H9 (cell line): ENCODE measurements around the gene TRAIP. TPM values are rescaled to one million over a fixed set of nuclear protein-coding genes. Genes with fewer than 3 reads are reported as not detected.

Source experiments
- DNase-seq: peaks from one replicate; pipeline ENCODE4 v3.0.0-alpha.2; 2017
- H2AFZ ChIP-seq: one replicate; pipeline ENCODE4 v1.6.1; 2013; ENCODE audit warnings: mild to moderate bottlenecking, low read length, control low read depth, moderate library complexity
- H2AK5ac ChIP-seq: 2 replicates; pipeline ENCODE4 v1.6.1; 2013; ENCODE audit warnings: low read length, control low read depth, mixed read lengths; ENCODE audit not compliant: insufficient read length
- H2BK120ac ChIP-seq: one replicate; pipeline ENCODE4 v1.6.1; 2013; ENCODE audit warnings: low read depth, mild to moderate bottlenecking, low read length, control low read depth, inconsistent platforms; ENCODE audit not compliant: poor library complexity, severe bottlenecking
- H2BK12ac ChIP-seq: 2 replicates; pipeline ENCODE4 v1.6.1; 2013; ENCODE audit warnings: low read length, control low read depth, mixed read lengths, low read depth; ENCODE audit not compliant: insufficient read length
- H2BK15ac ChIP-seq: 2 replicates; pipeline ENCODE4 v1.6.1; 2013; ENCODE audit warnings: low read depth, low read length, control low read depth
- H2BK20ac ChIP-seq: one replicate; pipeline ENCODE4 v1.6.1; 2013; ENCODE audit warnings: low read depth, mild to moderate bottlenecking, low read length, control low read depth, inconsistent platforms; ENCODE audit not compliant: poor library complexity, severe bottlenecking
- H2BK5ac ChIP-seq: 2 replicates; pipeline ENCODE4 v1.6.1; 2013; ENCODE audit warnings: low read length, control low read depth, mixed read lengths; ENCODE audit not compliant: insufficient read length
- H3K14ac ChIP-seq: 2 replicates; pipeline ENCODE4 v1.6.1; 2013; ENCODE audit warnings: low read length, control low read depth; ENCODE audit not compliant: insufficient read depth
- H3K18ac ChIP-seq: 2 replicates; pipeline ENCODE4 v1.6.1; 2013; ENCODE audit warnings: low read depth, mild to moderate bottlenecking, mixed read lengths, low read length, control low read depth; ENCODE audit not compliant: insufficient read length
- H3K23ac ChIP-seq: 2 replicates; pipeline ENCODE4 v1.6.1; 2013; ENCODE audit warnings: low read length, control low read depth, mixed read lengths, low read depth; ENCODE audit not compliant: insufficient read length
- H3K23me2 ChIP-seq: 2 replicates; pipeline ENCODE4 v1.6.1; 2013; ENCODE audit warnings: low read depth, mild to moderate bottlenecking, mixed read lengths, low read length, control low read depth; ENCODE audit not compliant: insufficient read length, poor library complexity, severe bottlenecking
- H3K27ac ChIP-seq: 2 replicates; pipeline ENCODE4 v1.5.1; 2013; ENCODE audit warnings: low read length, control low read depth, mixed read lengths, low read depth; ENCODE audit not compliant: insufficient read length
- H3K27me3 ChIP-seq: 2 replicates; pipeline ENCODE4 v1.6.1; 2013; ENCODE audit warnings: low read length, control low read depth, inconsistent platforms; ENCODE audit not compliant: insufficient read depth
- H3K4ac ChIP-seq: 2 replicates; pipeline ENCODE4 v1.6.1; 2013; ENCODE audit warnings: low read depth, mild to moderate bottlenecking, control low read depth, inconsistent platforms, low read length, moderate library complexity
- H3K4me1 ChIP-seq: 2 replicates; pipeline ENCODE4 v1.6.1; 2013; ENCODE audit warnings: low read length, control low read depth, inconsistent platforms; ENCODE audit not compliant: insufficient read depth
- H3K4me2 ChIP-seq: 2 replicates; pipeline ENCODE4 v1.6.1; 2013; ENCODE audit warnings: low read length, control low read depth, mixed read lengths; ENCODE audit not compliant: insufficient read length, insufficient read depth
- H3K56ac ChIP-seq: 2 replicates; pipeline ENCODE4 v1.6.1; 2013; ENCODE audit warnings: low read depth, mild to moderate bottlenecking, mixed read lengths, low read length, control low read depth; ENCODE audit not compliant: insufficient read length
- H3K79me1 ChIP-seq: 2 replicates; pipeline ENCODE4 v1.6.1; 2013; ENCODE audit warnings: low read depth, mild to moderate bottlenecking, moderate library complexity, low read length, control low read depth, inconsistent platforms; ENCODE audit not compliant: insufficient read depth, poor library complexity, severe bottlenecking
- H3K79me2 ChIP-seq: 2 replicates; pipeline ENCODE4 v1.6.1; 2013; ENCODE audit warnings: low read length, control low read depth, inconsistent platforms; ENCODE audit not compliant: insufficient read depth
- H3K9ac ChIP-seq: 2 replicates; pipeline ENCODE4 v1.6.1; 2013; ENCODE audit warnings: low read length, control low read depth, mixed read lengths; ENCODE audit not compliant: insufficient read length; ENCODE audit errors: extremely low read depth
- H3K9me3 ChIP-seq: one replicate; pipeline ENCODE4 v1.6.1; 2013; ENCODE audit warnings: low read depth, low read length, inconsistent platforms; ENCODE audit not compliant: control insufficient read depth
- H3T11ph ChIP-seq: one replicate; pipeline ENCODE4 v1.6.1; 2013; ENCODE audit warnings: mild to moderate bottlenecking, low read length, control low read depth, inconsistent platforms
- H4K20me1 ChIP-seq: one replicate; pipeline ENCODE4 v1.6.1; 2013; ENCODE audit not compliant: control insufficient read depth, insufficient read length, insufficient read depth
- H4K5ac ChIP-seq: 2 replicates; pipeline ENCODE4 v1.6.1; 2013; ENCODE audit warnings: low read depth, mild to moderate bottlenecking, mixed read lengths, low read length, control low read depth; ENCODE audit not compliant: insufficient read length
- H4K8ac ChIP-seq: replicated peaks from 2 replicates; pipeline ENCODE4 v1.6.1; 2013; ENCODE audit warnings: low read length, control low read depth, mixed read lengths, low read depth; ENCODE audit not compliant: insufficient read length
- H4K91ac ChIP-seq: 2 replicates; pipeline ENCODE4 v1.6.1; 2013; ENCODE audit warnings: low read depth, mild to moderate bottlenecking, moderate library complexity, mixed read lengths, low read length, control low read depth; ENCODE audit not compliant: insufficient read length
- H3K27ac Mint-ChIP-seq, 3 experiments: 2 replicates in 2 of 3; 3 replicates in 1 of 3; pipeline ENCODE4 v1.8.0; 2020 to 2021; ENCODE audit warnings: mixed read lengths in 3 of 3, mild to moderate bottlenecking in 1 of 3, moderate library complexity in 1 of 3
- H3K27me3 Mint-ChIP-seq: 2 replicates; pipeline ENCODE4 v1.8.0; 2021; ENCODE audit warnings: low read depth, mild to moderate bottlenecking, moderate library complexity, mixed read lengths
- H3K36me3 Mint-ChIP-seq, 3 experiments: 2 replicates in 2 of 3; 3 replicates in 1 of 3; pipeline ENCODE4 v1.8.0; 2020 to 2021; ENCODE audit warnings: low read depth in 3 of 3, mixed read lengths in 3 of 3; ENCODE audit not compliant: insufficient read depth in 1 of 3
- H3K4me1 Mint-ChIP-seq, 2 experiments: 2 replicates each; pipeline ENCODE4 v1.8.0; 2020; ENCODE audit warnings: mixed read lengths in 2 of 2
- H3K4me3 Mint-ChIP-seq, 2 experiments: 2 replicates in 1 of 2; 3 replicates in 1 of 2; pipeline ENCODE4 v1.8.0; 2020 to 2021; ENCODE audit warnings: mild to moderate bottlenecking in 2 of 2, mixed read lengths in 2 of 2, moderate library complexity in 1 of 2
- H3K9me3 Mint-ChIP-seq, 2 experiments: 2 replicates in 1 of 2; 3 replicates in 1 of 2; pipeline ENCODE4 v1.8.0; 2020; ENCODE audit warnings: mild to moderate bottlenecking in 2 of 2, mixed read lengths in 2 of 2, moderate library complexity in 1 of 2
- CTCF ChIP-seq: fragments of 200-600 bp; sonication (generic); conservative IDR thresholded peaks from 3 replicates; pipeline ENCODE4 v1.8.0; 2021; ENCODE audit warnings: antibody characterized with exemption, mild to moderate bottlenecking
- WGBS: extraction: QIAGEN DNeasy Blood & Tissue Kit; methylation state at CpG from one replicate; pipeline ENCODE4 v1.1.7; 2013; ENCODE audit warnings: missing lambda C conversion rate, low lambda C conversion rate, mixed read lengths; ENCODE audit not compliant: insufficient read length; ENCODE audit errors: extremely low coverage; 5-methylcytosine and 5-hydroxymethylcytosine counted together
- total RNA-seq: library from RNA; stranded (reverse); gene quantifications from 2 replicates; pipeline ENCODE4 v1.2.1, GENCODE V29; 2021

Gene TRAIP
- total RNA-seq, 1 experiment from 2014 or later = 36.7 TPM

DNA sequence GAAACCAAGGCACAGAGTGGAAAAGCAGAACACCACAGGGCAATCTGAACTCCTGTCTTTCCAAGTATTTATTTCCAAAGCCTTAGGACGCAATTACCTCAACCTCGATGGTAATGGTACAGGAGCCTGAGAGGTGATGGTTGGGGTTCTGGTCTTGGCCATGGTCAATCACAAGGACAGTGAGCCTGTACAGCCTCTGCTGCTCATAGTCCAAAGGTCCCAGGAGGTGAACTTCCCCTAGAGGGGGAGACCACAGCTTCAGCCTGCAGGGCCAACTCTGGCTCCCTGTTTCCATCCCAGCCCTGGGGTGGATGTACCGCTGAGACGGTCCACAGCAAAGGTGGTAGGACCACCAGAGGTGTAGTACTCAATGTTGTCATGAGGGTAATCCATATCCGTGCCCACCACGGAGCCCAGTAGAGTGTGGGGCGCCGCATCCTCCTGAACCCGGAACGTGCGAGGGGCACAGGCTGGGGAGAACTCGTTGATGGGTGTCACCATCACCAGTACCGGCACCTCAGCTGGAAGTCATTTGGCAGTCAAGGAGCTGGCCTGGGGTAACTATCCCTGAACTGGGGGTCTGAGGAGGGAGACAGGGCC, 62.8 kb downstream of the TRAIP start:
- H3K4me2 ChIP-seq = no peak overlapping the region
- H2BK15ac ChIP-seq = no peak overlapping the region

More for the DNA sequence above, 62.8 kb downstream of the TRAIP start:
- H3K27me3 ChIP-seq = no peaks in the 10 kb centered on the region; the same call in none of the 2 replicates
- WGBS = no CpG with 5 or more reads among the region's 13 CpGs
- H3T11ph ChIP-seq = no peak overlapping the region
- no peak overlapping the region for H2BK120ac ChIP-seq
- H4K20me1 ChIP-seq = no peaks in the 10 kb centered on the region
- Mint-ChIP-seq H3K9me3 (no peaks in the 10 kb centered on the region), H3K4me3 (no peak overlapping the region), H3K27ac (no peak overlapping the region), H3K36me3 (no peaks in the 10 kb centered on the region), H3K4me1 (peaks cover 3 to 13% of the 10 kb centered on the region in 2 experiments; a peak in 3 of 4 replicates), H3K27me3 (peaks cover 8% of the 10 kb centered on the region)
- H2AFZ ChIP-seq = no peak overlapping the region
- H2BK12ac ChIP-seq = no peak overlapping the region
- no peak overlapping the region for H3K9ac ChIP-seq
- H4K91ac ChIP-seq = no peak overlapping the region
- H2BK5ac ChIP-seq = no peak overlapping the region
- H3K23me2 ChIP-seq = no peaks in the 10 kb centered on the region
- DNase-seq = no peak
- H3K18ac ChIP-seq = no peak overlapping the region
- no peak overlapping the region for H3K27ac ChIP-seq
- no peaks in the 10 kb centered on the region for H3K79me1 ChIP-seq
- no peaks in the 10 kb centered on the region for H3K79me2 ChIP-seq
- H2AK5ac ChIP-seq = no peak overlapping the region
- H3K4ac ChIP-seq = no peak overlapping the region
- no peak overlapping the region for H2BK20ac ChIP-seq
- no peak overlapping the region for H3K14ac ChIP-seq
- no peaks in the 10 kb centered on the region for H3K4me1 ChIP-seq
- no peaks in the 10 kb centered on the region for H3K9me3 ChIP-seq
- no peak overlapping the region for H3K56ac ChIP-seq
- H4K8ac ChIP-seq = no peak overlapping the region
- no peak for TF ChIP-seq CTCF
- no peak overlapping the region for H3K23ac ChIP-seq
- H4K5ac ChIP-seq = no peak overlapping the region
